ENCODE data around the gene CCDC87.
A peak's percentile ranks its signal among the peaks of the same experiment; 100 is the strongest.
"Not testable (repeated sequence)": the region's sequence is repeated elsewhere in the genome, so short reads cannot be mapped to it uniquely, and the experiment has no call there.

CCDC87 gene

DNA sequence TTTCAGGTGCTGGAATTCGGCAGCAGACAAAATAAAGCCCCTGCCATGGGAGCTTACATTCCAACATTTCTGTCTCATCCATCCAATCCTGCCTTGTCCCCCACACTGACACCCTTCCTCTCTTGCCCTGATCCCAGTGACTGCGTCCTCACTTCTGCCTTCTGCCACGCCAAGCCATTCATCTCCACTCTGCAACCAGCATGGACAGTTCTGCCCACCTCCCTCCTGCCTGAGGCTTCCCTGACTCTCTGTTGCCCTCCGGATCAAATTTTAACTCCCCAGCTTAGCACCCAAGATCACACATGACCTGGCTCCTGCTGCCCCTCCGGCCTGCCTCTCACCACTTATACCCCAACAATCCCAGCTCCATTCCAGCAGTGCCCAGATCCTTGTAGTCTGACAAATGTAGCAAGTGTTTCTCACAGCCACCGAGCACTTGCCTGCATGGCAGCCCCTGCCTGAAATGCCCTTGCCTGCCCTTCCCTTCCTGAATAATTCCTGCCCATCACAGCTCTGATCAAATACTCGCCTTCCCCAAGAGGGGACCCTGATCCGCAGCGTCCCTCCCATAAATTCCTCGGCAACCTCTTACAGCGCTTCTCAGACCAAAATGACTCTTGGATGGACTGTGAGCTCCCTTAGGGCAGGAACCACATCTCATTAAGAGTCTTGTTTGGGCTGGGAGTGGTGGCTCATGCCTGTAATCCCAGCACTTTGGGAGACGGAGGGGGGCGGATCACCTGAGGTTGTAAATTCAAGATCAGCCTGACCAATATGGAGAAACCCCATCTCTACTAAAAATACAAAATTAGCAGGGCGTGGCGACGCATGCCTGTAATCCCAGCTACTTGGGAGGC lies 43.9 kb downstream of the CCDC87 start:
- DNase-seq = no peak

DNA sequence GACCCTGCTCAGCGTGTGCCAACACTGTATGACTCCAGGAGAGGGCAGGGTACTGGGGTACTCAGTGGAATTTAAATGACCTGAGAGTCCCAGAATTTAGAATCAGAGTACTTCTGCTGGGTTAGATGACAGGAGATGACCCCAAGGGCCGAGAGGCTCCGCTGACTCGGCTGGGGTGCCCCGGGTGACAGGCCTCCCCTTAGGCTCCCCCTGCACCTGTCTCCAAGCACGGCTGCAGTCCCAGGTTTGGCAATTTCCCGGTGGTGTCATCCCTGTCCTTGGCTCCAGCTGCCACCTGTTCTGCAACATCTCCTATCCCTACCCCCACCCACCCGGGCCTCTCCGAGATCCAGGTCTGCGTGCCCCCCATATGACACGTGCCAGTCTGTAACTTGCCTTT lies 44.8 kb downstream of the CCDC87 start:
- DNase-seq = no peak

DNA sequence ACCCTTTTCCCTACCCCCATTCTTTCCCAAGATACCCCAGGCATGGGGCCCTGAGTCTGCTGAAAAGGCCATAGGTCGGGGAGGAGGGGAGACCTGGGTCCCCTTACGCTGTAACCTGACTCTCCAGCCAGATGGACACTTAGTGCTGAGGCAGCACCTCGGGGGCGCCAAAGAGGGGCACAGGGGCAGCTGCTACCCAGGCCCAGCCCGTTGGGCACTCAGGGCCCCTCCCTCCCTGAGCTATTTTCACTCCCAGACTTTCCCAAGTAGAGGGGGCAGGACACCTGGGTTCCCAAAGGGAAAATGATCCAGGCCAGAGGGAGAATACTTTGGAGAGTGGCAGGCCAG lies 45.2 kb downstream of the CCDC87 start:
- DNase-seq = no peak

DNA sequence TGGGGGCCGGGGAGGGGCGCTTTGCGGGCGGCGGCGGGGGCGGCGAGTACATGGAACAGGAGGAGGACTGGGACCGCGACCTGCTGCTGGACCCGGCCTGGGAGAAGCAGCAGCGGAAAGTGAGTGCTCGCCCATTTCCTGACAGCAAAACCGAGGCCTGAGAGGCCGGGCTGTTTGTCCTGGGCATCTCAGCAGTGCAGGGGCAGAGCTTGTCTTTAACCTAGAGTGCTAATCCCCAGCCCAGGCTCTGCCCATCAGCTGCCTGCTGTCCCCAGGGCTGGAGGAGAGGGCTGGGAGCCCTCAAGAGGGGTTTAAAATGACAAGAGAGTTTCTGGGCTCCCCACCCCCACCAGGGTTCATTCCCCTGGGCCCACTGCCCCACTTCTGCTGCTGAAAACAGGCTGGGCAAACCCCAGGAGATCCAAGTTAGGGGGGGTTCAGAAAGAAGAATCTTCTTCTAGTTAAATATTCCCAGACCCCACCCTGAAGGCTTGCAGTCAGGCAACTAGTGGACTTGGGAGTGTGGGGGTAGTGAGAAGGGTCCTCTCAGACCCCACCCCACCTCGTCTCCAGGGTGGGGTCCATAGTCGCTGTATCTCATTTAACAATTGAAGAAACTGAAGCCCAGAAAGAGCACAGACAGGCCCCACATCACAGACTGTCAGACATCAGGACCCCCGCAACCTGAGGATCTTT lies 45.7 kb downstream of the CCDC87 start:
- no peak for DNase-seq

DNA sequence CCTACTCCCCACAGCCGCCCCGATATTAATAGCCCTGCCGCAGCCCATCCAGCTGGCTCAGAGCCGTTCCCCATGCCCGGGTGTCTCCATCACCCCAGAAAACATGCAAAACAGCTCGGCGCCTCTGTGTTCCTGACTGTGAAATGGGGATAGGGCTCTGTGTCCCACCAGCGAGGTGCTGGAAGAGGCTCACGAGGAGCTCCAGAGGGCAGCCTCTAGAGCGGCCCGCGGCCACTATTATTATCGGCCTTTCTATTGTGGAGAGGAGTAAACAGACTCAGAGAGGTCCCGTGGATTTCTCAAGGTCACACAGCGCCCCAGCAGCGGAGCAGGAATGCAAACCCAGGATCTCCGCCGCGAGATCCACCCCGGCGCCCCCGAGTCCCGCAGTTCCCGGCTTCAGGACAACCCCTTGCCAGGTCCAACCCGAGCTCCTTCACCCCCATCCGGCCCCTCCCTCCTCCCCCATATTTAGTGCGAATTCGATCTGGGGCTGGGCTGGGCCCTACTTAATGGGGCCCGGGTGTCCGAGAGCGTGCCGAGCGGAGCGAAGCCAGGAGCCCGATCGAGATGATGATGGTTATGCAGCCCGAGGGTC lies 46.4 kb downstream of the CCDC87 start, which contains the start of gene ACTN3:
Gene ACTN3, plus strand, starts transcription at position 536 of the 598 bp plus-strand sequence. Its CDS starts 35 bp downstream, at position 571.
- DNase-seq = no peak

DNA sequence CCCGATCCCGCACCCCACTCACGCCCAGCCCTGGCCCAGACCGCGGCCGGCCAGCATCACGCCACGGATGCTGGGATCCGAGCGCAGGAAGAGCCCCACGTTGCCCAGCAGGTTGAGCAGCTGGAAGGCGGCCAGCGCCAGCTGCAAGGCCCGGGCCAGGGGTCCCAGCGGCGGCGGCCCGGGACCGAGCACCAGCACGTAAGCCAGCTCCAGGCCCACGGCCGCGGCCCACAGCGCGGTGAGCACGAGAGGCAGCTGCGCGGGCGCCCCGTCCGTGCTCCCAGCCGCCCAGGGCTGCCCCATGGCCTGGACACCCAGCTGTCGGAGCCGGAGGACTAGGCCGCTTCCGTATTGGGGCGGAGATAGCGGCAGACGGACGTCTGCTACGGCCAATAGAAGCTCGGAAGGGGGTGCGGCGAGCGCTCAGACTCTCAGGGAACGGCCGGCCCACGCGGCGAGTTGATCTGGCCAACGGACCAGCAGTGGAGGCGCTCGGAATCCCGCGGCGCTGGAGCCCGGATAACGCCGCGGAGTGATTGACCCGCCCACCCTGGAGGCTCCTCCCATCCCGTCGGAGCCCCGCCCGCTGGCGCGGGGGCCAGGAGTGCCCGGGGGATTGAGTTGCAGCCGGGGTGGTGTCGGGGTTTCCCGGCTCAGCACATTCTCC lies 47.0 kb downstream of the CCDC87 start, which contains the start of gene ZDHHC24:
Gene ZDHHC24, minus strand, starts transcription at position 348 of the 667 bp plus-strand sequence. Its CDS starts 45 bp downstream, at position 303.
- DNase-seq = peak; percentile 93

DNA sequence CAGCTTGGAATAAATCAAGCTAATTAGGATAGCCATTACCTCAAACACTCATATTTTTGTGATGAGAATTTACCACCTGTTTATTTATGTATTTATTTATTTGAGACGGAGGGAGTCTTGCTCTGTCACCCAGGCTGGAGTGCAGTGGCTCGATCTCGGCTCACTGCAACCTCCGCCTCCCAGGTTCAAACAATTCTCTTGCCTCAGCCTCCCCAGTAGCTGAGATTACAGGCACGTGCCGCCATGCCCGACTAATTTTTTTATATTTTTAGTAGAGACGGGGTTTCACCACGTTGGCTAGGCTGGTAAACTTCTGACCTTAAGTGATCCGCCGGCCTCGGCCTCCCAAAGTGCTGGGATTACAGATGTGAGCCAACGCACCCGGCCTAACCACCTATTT lies 47.9 kb downstream of the CCDC87 start:
- not testable (repeated sequence) for DNase-seq

DNA sequence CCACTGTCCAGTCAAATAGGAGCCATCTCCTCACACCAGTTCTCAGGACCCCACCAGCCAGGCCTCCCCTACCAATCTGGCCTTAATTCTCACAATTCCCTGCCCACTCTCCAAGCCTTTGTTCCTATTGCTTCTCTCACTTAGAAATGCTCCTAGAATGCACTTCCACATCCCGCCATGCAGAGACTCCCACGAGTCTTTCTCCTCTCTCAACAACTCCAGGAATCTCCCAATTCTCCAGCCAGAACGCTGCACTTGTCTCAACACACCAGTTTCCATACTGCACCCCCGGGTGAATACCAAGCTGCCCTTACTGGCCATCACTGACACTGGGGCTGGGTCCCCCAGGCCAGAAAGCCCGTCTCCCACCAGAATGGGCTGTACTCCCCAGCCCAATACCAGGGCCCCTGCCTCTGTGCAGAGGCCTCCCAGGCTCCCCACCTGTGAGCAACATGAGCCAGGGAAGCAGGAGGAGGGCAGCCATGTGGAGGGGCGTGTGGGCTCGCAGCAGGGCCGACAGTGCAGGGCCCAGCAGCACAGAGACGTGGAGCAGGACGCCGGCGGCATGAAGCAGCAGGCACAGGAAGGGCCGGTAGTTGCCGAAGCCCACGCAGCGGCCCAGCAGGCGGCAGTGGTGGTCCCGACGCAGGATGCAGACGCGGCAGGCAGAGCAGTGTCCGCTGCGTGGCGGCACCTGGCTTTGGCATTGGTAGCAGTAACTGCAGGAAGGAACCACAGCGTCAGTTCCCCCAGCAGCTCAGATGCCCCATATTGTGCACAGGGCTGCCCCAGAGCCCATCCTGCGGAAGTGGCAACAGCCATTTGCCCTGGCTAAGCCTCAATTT lies 49.4 kb downstream of the CCDC87 start:
- DNase-seq = no peak

DNA sequence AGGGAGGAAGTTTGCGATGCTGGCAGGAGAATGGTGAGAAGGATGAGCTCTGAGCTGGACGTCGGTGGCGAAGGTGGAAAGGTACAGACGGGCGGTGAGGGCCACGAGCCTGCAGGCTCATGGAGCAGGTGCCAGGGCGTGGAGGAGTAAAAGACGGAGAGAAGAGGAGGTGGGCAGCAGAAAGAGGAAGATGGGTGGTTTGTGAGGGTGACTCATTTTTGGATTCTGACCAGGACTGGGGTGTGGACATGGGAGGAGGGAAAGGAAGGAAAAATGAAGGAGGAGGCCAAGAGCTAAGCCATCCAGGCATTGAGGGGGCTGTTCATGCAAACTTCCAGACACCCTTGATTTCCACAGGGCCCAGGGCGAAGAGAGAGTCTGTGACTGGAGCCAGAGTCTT lies 50.5 kb downstream of the CCDC87 start:
- DNase-seq = no peak

DNA sequence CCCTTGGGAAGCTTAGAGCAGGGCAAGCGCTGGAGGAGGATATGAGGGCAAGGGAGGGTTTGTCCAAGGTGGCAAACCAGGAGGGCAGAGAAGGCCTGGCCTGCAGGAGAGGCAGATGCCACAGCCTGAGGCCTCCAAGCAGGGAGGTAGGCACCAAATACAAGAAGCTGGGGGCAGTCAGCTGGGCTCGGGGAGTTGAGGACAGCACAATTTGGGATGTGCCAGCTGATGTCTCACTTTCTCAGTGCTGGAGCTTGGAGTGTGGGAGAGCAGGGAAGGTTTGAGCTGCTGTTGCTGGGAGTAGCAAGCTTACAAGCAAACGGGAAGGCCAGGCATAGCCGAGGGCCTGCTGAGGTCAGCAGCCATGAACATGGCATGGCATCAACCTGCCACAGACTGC lies 51.0 kb downstream of the CCDC87 start:
- DNase-seq = no peak

DNA sequence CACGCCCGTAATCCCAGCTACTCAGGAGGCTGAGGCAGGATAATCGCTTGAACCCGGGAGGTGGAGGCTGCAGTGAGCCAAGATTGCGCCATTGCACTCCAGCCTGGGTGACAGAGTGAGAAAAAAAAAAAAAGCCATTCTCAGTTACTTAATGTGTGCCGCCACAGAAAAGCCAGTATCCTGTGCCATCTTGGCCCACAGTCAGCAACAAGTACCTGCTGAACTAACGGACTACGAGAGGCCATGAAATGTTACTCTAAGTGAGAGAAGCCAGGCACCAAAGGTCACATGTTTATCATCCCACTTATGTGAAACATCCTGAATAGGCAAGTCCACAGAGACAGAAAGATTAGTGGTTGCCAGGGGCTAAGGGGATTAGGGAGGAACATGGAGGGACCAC lies 52.3 kb downstream of the CCDC87 start:
- not testable (repeated sequence) for DNase-seq
